Bronchial epithelial cell (primary cell): ENCODE data around the gene THBS4. TPM values are rescaled to one million over a fixed set of nuclear protein-coding genes. Genes with fewer than 3 reads are reported as not detected.
"Not testable (repeated sequence)": the region's sequence is repeated elsewhere in the genome, so short reads cannot be mapped to it uniquely, and the experiment has no call there.

Source experiments
- DNase-seq: peaks from one replicate; pipeline ENCODE4 v3.0.0-alpha.2; 2010; ENCODE audit warnings: low read depth
- FAIRE-seq: peaks from 2 replicates; lab custom pipeline; 2011; peaks lifted over from hg19 to GRCh38; lab: Jason Lieb, UNC
- H3K27me3 ChIP-seq: 2 replicates; pipeline ENCODE4 v1.5.1; 2011; ENCODE audit warnings: low read length; ENCODE audit not compliant: control insufficient read depth, insufficient read depth
- H3K36me3 ChIP-seq: 2 replicates; pipeline ENCODE4 v1.5.1; 2011; ENCODE audit warnings: low read length; ENCODE audit not compliant: control insufficient read depth, insufficient read depth
- H3K4me3 ChIP-seq: 2 replicates; pipeline ENCODE4 v1.5.1; 2011; ENCODE audit warnings: mild to moderate bottlenecking, low read depth, low read length, control low read depth
- total RNA-seq: library from RNA; depleted of rRNA; stranded (reverse); fragments of >200 nt; gene quantifications from 2 replicates; pipeline ENCODE4 v1.2.1, GENCODE V29; 2014
- TF ChIP-seq, protein P1 (sequence below): IDR thresholded peaks from 2 replicates; pipeline ENCODE4 v1.5.1; 2011; ENCODE audit warnings: mild to moderate bottlenecking, moderate library complexity, low read length, control low read depth, inconsistent platforms; ENCODE audit not compliant: insufficient read depth, severe bottlenecking

THBS4 gene
- total RNA-seq, 1 donor from 2014 or later, result 0.26 TPM

DNA sequence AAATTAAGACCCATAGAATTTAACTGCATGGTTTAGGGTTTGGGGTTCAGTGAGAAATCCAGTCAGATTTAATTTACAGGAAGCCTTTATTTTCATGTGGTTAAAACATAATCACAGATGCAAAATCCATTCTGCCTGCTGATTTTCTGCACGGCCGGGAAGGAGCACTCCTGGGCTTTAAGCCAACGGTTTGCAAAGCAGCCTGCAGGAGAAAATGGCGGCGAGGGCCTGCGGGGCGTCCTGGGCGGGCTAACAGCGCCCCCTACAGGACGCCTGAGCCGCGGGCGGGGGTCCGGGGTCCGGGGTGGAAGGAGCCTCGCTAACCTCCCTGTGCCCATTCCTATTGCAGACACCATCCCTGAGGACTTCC lies 47.6 kb downstream of the THBS4 start:
- Histone ChIP-seq H3K27me3 (no peaks in the 10 kb centered on the region), H3K4me3 (no peak overlapping the region), H3K36me3 (no peaks in the 10 kb centered on the region)
- TF ChIP-seq, protein P1, sequence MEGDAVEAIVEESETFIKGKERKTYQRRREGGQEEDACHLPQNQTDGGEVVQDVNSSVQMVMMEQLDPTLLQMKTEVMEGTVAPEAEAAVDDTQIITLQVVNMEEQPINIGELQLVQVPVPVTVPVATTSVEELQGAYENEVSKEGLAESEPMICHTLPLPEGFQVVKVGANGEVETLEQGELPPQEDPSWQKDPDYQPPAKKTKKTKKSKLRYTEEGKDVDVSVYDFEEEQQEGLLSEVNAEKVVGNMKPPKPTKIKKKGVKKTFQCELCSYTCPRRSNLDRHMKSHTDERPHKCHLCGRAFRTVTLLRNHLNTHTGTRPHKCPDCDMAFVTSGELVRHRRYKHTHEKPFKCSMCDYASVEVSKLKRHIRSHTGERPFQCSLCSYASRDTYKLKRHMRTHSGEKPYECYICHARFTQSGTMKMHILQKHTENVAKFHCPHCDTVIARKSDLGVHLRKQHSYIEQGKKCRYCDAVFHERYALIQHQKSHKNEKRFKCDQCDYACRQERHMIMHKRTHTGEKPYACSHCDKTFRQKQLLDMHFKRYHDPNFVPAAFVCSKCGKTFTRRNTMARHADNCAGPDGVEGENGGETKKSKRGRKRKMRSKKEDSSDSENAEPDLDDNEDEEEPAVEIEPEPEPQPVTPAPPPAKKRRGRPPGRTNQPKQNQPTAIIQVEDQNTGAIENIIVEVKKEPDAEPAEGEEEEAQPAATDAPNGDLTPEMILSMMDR, result peak; percentile 68
- DNase-seq (no peak), FAIRE-seq (no peak)

DNA sequence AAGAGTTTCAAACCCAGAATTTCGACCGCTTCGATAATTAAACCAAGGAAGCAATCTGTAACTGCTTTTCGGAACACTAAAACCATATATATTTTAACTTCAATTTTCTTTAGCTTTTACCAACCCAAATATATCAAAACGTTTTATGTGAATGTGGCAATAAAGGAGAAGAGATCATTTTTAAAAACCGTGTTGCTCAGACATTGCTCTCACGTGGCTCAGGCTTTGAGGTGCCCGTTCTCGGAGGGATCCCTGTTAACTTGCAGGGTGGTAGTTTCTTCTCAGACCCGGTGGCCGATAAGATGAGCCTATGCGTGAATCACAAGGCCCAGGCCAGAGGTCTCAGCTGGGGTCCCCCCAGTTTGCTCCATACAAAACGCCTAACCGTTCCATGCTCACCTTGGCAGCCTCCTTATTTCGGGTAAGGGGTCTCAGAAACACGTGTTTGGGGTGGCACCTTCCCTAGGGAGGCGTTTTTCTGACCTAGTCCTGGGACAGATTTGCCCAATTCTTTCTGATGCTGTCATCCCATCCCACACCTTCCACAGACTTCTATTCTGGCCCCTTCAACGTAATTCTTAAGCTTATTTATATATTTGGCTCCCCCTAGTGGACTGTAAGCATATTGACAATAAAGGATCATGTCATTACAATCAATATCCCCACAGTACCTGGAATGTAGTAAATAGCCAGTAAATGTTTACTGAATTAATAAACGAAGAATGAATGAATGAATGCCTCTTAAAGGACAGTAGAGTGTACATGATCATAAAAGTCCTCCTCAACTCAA lies 48.1 kb downstream of the THBS4 start:
- TF ChIP-seq, protein P1, result peak; percentile 35
- FAIRE-seq (no peak), DNase-seq (peak; percentile 62)
- H3K36me3 ChIP-seq, result no peaks in the 10 kb centered on the region
- no peaks in the 10 kb centered on the region for H3K27me3 ChIP-seq
- no peak overlapping the region for H3K4me3 ChIP-seq

DNA sequence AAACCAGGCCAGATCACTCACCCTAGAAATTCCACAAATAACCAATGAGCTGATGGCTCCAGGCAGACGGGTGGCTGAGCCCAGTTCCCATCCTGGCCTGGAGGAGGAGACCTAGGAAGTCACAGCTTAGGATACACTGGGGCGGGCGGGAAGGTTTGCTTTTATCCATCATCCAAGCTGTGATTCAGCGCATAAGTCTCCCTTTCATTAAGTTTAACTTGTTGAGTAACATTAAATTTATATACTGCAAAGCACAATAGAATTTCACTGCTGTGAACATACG lies 55.7 kb downstream of the THBS4 start:
- no peaks in the 10 kb centered on the region for H3K27me3 ChIP-seq
- no peak for FAIRE-seq
- TF ChIP-seq, protein P1, result no peak

DNA sequence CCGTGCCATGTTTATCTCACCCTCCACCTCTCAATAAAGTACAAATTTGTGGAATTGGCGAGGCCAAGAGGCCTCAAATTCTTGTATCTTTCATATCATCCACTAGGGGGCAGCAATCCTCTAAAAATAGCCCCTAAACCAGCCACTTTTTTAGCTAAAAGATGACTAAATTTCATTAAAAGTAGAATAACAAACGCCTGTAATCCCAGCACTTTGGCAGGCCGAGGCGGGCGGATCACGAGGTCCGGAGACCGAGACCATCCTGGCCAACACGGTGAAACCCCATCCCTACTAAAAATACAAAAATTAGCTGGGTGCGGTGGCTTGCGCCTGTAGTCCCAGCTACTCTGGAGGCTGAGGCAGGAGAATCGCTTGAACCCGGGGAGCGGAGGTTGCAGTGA lies 56.6 kb downstream of the THBS4 start:
- not testable (repeated sequence) for H3K36me3 ChIP-seq, H3K4me3 ChIP-seq, H3K27me3 ChIP-seq, FAIRE-seq
- DNase-seq, result peak; percentile 25
- TF ChIP-seq, protein P1, result peak; percentile 46

More for the DNA sequence above, 55.7 kb downstream of the THBS4 start:
- DNase-seq, result no peak
- no peaks in the 10 kb centered on the region for H3K36me3 ChIP-seq
- H3K4me3 ChIP-seq, result no peak overlapping the region

DNA sequence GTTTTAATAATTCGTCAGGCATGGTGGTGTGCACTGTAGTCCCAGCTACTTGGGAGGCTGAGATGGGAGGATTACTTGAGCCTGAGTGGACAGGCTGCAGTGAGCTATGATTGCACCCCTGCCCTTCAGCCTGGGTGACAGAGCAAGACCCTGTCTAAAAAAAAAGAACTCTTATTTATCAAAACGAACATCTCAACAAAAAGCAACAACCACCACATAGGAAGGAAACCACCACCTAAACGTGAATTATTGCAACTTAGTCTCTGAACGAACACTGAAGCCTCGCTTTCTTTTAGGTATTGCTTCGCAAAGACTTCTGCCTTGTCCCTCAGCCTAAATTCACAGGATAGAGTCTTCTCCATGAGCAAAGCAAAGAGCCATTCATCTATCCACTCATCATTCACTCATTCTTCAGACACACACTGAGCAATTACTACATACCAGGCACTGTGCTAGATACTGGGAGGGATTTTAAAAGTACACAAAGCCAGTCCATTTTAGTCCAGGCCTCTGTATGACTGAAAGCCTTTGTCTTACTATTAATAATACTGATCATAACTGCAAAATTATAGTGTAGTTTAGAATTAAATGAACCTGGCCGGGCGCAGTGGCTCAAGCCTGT lies 57.4 kb downstream of the THBS4 start:
- H3K27me3 ChIP-seq, result no peaks in the 10 kb centered on the region
- DNase-seq (no peak), FAIRE-seq (peak; percentile 76)
- H3K36me3 ChIP-seq, result no peaks in the 10 kb centered on the region
- no peak overlapping the region for H3K4me3 ChIP-seq
- TF ChIP-seq, protein P1, result no peak
